Activated effector memory CD4-positive, alpha-beta T cell treated with Interleukin-2 at 50 U/mL for 16 hours (primary cell): ENCODE results near the gene LMNTD2.
"Not testable (repeated sequence)": the region's sequence is repeated elsewhere in the genome, so short reads cannot be mapped to it uniquely, and the experiment has no call there.

Experiments
- DNase-seq: peaks from one replicate; pipeline ENCODE4 v3.0.0-alpha.2; 2020

Gene LMNTD2

DNA sequence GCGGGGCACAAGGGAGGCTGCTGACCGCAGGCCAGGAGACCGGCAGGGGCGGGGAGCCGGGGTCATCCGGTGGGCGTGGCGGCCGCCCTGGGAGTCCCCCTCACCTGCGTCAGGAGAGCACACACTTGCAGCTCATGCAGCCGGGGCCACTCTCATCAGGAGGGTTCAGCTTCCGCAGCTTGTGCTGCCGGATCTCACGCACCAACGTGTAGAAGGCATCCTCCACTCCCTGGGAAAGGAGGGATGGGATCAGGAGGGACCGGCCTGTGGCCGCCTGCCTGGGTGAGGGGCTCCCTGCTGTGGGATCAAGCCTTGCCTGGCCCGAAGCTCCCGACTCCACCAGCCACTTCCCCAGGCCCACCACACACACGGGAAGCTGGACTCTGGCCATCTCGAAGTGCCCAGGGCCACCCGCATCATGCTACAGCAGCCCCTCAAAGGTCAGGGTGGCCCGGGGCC lies 28.0 kb downstream of the LMNTD2 start:
- no peak for DNase-seq

DNA sequence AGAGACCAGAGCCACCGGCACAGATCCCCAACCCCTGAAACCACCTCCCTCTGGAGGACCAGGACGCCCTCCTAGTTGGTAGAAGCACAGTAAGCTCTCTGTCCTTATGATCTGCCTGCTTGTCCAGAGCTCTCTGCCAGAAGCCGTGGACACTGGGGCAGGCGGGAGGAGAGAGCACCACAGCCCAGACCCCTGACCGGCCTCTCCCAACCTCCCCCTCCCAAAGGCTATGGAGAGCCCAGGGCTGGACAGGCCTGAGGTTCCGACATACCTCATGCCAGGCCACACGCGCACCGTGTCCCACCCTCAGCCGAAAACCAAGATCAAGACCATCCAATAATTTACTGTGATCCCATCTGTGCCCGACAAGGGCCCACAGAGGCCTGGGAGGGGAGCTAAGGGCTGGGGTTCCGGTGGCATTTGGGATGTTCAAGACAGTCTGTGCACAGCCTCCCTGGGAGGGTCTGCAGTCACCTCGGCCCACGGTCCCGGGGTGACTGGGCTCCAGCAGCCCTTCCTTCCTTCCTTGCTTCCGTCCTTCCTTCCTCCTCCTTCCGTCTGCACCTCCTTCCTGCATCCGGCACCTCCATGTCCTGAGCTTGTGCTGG lies 28.5 kb downstream of the LMNTD2 start:
- no peak for DNase-seq

DNA sequence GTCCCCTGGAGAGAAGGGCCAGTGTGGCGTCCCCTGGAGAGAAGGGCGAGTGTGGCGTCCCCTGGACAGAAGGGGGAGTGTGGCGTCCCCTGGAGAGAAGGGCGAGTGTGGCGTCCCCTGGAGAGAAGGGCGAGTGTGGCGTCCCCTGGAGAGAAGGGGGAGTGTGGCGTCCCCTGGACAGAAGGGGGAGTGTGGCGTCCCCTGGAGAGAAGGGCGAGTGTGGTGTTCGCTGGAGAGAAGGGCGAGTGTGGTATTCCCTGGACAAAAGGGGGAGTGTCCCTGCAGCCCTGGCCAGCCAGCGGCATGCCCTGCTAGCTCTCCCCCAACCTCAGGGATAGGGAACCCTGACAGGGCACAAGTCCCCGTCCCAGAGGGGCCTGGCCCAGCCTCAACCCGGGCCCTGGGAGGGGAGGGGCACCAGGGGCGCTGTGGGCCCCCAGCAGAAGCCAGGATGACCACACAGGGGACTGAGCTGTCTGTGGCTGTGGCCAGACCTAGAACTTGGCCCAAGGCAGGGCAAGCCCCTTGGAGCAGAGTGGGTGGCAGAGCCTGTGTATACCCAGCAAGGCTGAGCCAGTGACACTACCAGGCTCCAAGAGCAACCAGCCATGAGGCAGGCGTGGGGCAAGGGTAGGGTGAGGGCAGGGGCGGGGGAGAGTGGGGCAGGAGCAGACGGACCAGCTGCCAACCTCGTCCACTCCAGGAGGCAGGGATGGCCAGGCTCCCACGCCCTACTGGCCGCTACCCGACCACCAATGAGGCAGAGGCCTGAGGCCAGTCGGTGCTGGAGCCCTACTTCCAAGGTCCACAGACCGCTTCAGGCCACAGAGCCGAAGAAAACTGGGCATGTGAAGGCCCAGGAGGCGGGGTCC lies 29.3 kb downstream of the LMNTD2 start:
- DNase-seq: no peak

- DNase-seq: no peak
These were observed 30.7 kb downstream of the LMNTD2 start for GRCh38 chr11:529728-530411.

- no peak for DNase-seq
These were observed 31.5 kb downstream of the LMNTD2 start for GRCh38 chr11:528815-529727.

DNA sequence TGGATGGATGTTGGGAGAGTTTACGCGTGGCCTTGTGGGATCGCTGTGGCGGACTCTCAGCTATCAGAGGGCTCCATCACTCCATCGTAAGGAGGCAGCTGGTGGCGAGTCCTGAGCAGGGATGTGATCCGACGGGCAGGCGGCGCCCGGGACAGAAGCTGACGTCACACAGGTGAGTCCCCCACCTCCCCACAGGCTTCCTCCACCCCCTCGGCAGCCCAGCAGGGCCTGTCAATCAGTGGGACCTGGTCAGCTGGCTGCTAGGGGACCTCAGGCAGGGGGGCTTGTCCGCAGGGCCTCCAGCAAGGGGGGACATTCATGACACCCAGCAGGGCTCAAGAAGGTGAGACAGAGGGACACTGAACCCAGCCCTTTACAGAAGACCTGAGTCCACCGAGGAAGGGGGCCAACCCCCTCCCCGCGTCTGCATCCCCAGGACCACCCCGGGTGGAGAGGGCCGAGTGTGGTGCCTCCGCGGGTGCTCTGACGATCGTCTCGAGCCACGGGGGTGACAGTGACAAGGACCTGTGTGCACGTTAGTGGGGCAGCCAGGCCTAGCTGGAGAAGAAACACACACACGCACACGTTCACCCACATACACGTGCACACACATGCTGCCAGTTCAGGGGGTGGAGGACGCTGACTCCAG lies 32.2 kb downstream of the LMNTD2 start:
- no peak for DNase-seq

GRCh38 chr11:526192-526591 lies 34.3 kb downstream of the LMNTD2 start:
- DNase-seq: no peak

DNA sequence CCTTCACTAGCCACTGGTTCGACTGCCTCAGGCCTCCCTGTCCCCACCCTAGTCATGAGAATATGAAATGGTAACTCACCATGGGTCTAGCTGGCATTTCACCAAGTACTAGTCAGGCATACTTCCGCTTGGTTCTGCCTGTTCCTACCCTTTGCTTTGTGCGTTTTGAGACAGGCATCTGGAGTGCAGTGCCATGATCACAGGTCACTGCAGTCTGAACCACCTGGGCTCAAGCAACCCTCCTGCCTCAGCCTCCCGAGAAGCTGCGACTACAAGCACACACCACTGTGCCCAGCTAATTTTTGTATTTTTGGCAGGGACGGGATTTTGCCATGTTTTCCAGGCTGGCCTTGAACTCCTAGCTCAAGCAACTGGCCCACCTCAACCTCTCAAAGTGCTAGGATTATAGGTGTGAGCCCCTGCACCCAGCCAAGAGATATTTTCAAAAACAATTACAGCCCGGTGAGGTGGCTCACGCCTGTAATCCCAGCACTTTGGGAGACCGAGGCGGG lies 39.3 kb downstream of the LMNTD2 start:
- DNase-seq: no peak

- no peak for DNase-seq
These were observed 39.9 kb downstream of the LMNTD2 start for GRCh38 chr11:520428-521176.

GRCh38 chr11:518463-519202 lies 41.9 kb downstream of the LMNTD2 start:
- peak; percentile 84 for DNase-seq

DNA sequence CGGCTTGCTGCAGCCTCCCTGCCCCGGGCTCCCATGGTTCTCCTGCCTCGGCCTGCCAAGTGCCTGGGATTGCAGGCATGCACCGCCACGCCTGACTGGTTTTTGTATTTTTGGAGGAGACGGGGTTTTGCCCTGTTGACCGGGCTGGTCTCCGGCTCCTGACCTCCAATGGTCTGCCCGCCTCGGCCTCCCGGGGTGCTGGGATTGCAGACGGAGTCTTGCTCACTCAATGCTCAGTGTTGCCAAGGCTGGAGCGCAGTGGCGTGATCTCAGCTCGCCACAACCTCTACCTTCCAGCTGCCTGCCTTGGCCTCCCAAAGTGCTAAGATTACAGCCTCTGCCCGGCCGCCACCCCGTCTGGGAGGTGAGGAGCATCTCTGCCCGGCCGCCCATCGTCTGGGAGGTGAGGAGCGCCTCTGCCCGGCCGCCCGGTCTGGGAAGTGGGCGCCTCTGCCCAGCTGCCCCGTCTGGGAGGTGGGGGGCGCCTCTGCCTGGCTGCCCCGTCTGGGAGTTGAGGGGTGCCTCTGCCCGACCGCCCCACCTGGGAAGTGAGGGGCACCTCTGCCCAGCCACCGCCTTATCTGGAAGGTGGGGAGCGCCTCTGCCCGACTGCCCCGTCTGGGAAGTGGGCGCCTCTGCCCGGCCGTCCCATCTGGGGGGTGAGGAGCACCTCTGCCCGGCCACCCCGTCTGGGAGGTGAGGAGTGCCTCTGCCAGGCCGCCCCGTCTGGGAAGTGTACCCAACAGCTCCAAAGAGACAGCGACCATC lies 43.4 kb downstream of the LMNTD2 start:
- DNase-seq: not testable (repeated sequence)

GRCh38 chr11:516400-516799 lies 44.1 kb downstream of the LMNTD2 start:
- no peak for DNase-seq

DNA sequence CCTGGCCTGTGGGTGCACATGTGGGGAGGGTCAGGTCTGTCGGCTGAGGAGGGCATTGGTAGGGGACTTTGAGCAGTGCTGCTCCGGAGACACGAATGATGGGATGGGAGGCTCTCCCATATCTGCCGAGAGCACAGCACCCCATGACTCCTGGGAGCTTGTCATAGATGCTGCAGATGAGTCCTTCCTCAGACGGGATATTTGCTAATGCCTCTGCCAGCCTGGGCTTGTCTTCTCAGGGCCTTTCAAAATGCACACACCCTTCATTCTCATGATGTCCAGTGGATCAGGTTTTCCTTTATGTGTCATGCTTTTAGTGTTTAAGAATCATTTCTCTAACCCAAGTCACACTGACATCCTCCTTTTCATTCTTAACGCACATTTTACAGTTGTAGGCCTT lies 45.4 kb downstream of the LMNTD2 start:
- DNase-seq: no peak

- DNase-seq: no peak
These were observed 45.9 kb downstream of the LMNTD2 start for GRCh38 chr11:514606-515005.

- DNase-seq: no peak
These were observed 47.6 kb downstream of the LMNTD2 start for GRCh38 chr11:512761-513595.

DNA sequence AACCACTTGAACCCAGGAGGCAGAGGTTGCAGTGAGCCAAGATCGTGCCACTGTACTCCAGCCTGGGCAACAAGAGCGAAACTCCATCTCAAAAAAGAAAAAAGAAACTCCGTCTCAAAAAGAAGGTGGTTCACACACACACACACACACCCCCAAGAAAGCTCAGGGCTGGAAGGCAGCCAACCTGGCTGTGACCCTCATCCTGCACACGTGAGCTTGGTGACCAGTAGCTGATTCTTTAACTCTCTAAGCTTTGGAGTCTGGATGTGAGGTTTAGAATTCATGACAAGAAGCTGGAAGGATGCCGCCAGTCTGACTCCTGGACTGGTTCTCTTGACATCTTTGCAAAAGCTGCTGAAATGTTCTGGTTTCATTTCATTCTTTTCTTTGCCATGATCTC lies 51.6 kb downstream of the LMNTD2 start:
- no peak for DNase-seq

DNA sequence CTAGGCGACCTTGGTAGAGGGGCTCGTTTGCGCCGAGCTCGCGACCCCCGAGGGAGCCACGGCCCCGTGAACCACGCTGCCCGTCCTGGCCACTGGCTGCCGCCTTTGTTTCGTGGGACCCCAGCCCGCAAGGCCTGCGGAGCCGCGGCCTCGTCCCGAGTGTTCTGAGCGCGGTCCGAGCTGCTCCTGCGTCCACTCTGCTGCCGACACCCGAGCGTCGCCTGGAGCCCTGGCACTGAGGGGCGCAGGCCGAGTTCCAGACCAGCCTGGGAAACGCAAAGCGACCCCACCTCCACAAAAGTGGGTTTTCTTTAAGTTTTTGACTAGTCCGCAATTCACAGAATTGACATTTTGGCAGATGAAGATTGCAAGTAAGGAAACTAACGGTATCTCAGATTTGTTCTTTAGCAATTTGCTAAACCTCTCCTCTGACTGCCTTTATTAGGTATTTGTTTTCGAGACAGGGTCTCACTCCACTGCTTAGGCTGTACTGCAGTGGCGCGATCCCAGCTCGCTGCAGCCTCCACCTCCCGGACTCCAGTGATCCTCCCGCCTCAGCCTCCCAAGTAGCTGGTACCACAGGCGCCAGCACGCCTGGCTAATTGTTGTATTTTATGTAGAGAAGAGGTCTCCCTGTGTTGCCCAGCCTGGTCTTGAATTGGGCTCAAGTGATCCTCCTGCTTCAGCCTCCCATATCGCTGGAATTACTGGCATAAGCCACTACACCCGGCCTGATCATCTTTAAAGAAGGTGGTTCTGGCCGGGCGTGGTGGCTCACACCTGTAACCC lies 52.6 kb downstream of the LMNTD2 start:
- no peak for DNase-seq
